ENCODE data around the gene CYP4F3.

- TF ChIP-seq MAX (IDR thresholded peaks at IDR 0.05) (no peak), REST (IDR thresholded peaks at IDR 0.05; ENCODE audit: low read depth) (no peak), EP300 (IDR thresholded peaks at IDR 0.05; ENCODE audit: borderline replicate concordance) (no peak)
Observed at GRCh38 chr19:15651791-15652190, 11.1 kb downstream of the CYP4F3 start.

All from Ishikawa (cell line).